Measurements from ENCODE around the gene GPR89B.

- no peak for TF ChIP-seq EZH2 (IDR thresholded peaks at IDR 0.05; ENCODE audit: low read depth)
- no peak for TF ChIP-seq CTCF (conservative IDR thresholded peaks at IDR 0.05)
Observed at GRCh38 chr1:147897029-147897752, 31.0 kb upstream of the GPR89B start.

All from PC-9 (cell line).